ENCODE data around the gene KCNQ4.
A peak's percentile ranks its signal among the peaks of the same experiment; 100 is the strongest.

Gene KCNQ4

GRCh38 chr1:40798366-40799281, 15.0 kb downstream of the KCNQ4 start:
- Histone ChIP-seq H3K36me3 (replicated peaks in 1 of 2; ENCODE audit: control insufficient read depth in 2 of 2, insufficient read depth in 2 of 2, low read length in 2 of 2) (no peaks in the 10 kb centered on the region), H3K14ac (ENCODE audit: low read length) (no peak overlapping the region), H3K23ac (ENCODE audit: low read depth, low read length, poor library complexity) (peak overlapping the region; percentile 6), H4K8ac (ENCODE audit: low read depth, low read length) (no peak overlapping the region), H3K9ac (ENCODE audit: low read depth, low read length, poor library complexity) (no peak overlapping the region), H3K27me3 (ENCODE audit: control insufficient read depth in 3 of 3, insufficient read depth in 3 of 3, low read depth in 1 of 3, low read length in 3 of 3) (peaks cover 0 to 41% (median 0%) of the 10 kb centered on the region in 3 experiments), H3K18ac (ENCODE audit: low read length) (peak overlapping the region; percentile 77), H3K4me2 (ENCODE audit: insufficient read depth, low read length, poor library complexity, severe bottlenecking) (no peak overlapping the region), H2AFZ (ENCODE audit: low read length) (no peak overlapping the region), H2BK12ac (ENCODE audit: low read length) (peak overlapping the region; percentile 89), H4K91ac (ENCODE audit: low read depth, low read length, poor library complexity) (no peak overlapping the region), H2BK15ac (ENCODE audit: low read length) (peak overlapping the region; percentile 75), H2BK120ac (ENCODE audit: low read depth, low read length) (peak overlapping the region; percentile 51), H3K4me3 (ENCODE audit: low read length in 2 of 2) (no peak overlapping the region), H2AK5ac (ENCODE audit: low read depth, low read length) (peak overlapping the region; percentile 95), H3K27ac (replicated peaks; ENCODE audit: low read length) (no peak overlapping the region), H3K4ac (ENCODE audit: low read length) (no peak overlapping the region), H3K4me1 (ENCODE audit: control insufficient read depth in 2 of 2, insufficient read depth in 1 of 2, low read depth in 1 of 2, low read length in 2 of 2) (peaks cover 11 to 35% of the 10 kb centered on the region in 2 donors), H3K79me1 (ENCODE audit: low read depth, low read length) (no peaks in the 10 kb centered on the region), H3K9me3 (replicated peaks in 1 of 2; ENCODE audit: control insufficient read depth in 2 of 2, insufficient read depth in 1 of 2, low read depth in 1 of 2, low read length in 2 of 2) (no peaks in the 10 kb centered on the region), H2BK5ac (ENCODE audit: low read length) (no peak overlapping the region)
- WGBS, 2 donors (ENCODE audit: extremely low coverage in 2 of 2, insufficient read length in 2 of 2, insufficient replicate concordance in 1 of 2) = no CpG with 5 or more reads among the region's 8 CpGs
- DNase-seq (ENCODE audit: low spot score) = no peak

DNA sequence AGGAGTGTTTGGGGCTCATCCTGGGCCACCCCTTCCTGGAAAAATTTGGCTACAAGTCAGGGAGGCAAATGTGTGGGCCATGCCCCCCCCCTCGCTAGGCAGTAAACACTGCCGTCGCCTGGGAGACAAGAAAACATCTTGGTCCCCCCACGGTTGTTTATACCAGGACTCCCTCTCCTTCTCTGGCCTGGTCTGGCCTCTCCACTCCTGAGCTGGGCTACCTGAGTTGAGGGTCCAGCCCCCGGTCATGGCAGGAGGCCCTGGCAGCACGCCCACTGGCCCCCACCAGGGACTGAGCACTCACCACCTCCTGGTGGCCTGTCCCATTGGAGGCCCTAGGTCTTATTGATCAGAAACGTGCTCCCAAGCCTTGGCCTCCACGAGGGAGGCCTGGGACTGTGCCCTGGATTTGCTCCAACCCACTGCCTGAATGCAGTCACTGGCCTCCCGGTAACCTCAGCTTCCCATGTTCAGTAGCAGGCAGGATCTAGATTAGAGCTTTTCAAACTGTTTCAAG, 15.8 kb downstream of the KCNQ4 start:
- H2AFZ ChIP-seq (ENCODE audit: low read length) = no peak overlapping the region
- no peak overlapping the region for H3K23ac ChIP-seq (ENCODE audit: low read depth, low read length, poor library complexity)
- peak overlapping the region; percentile 75 for H2BK15ac ChIP-seq (ENCODE audit: low read length)
- no peak overlapping the region for H4K91ac ChIP-seq (ENCODE audit: low read depth, low read length, poor library complexity)
- H2BK5ac ChIP-seq (ENCODE audit: low read length) = no peak overlapping the region
- no CpG with 5 or more reads among the region's 9 CpGs for WGBS, 2 donors (ENCODE audit: extremely low coverage in 2 of 2, insufficient read length in 2 of 2, insufficient replicate concordance in 1 of 2)
- H2AK5ac ChIP-seq (ENCODE audit: low read depth, low read length) = peak overlapping the region; percentile 95
- peak overlapping the region; percentile 76 for H3K18ac ChIP-seq (ENCODE audit: low read length)
- H3K9me3 ChIP-seq (replicated peaks in 1 of 2; ENCODE audit: control insufficient read depth in 2 of 2, insufficient read depth in 1 of 2, low read depth in 1 of 2, low read length in 2 of 2) = no peaks in the 10 kb centered on the region
- H3K4ac ChIP-seq (ENCODE audit: low read length) = no peak overlapping the region
- H3K27ac ChIP-seq (replicated peaks; ENCODE audit: low read length) = no peak overlapping the region
- H3K79me1 ChIP-seq (ENCODE audit: low read depth, low read length) = no peaks in the 10 kb centered on the region
- no peaks in the 10 kb centered on the region for H3K36me3 ChIP-seq (replicated peaks in 1 of 2; ENCODE audit: control insufficient read depth in 2 of 2, insufficient read depth in 2 of 2, low read length in 2 of 2)
- no peak for DNase-seq (ENCODE audit: low spot score)
- H2BK120ac ChIP-seq (ENCODE audit: low read depth, low read length) = no peak overlapping the region
- no peak overlapping the region for H3K4me2 ChIP-seq (ENCODE audit: insufficient read depth, low read length, poor library complexity, severe bottlenecking)
- peak overlapping the region; percentile 28 for H2BK12ac ChIP-seq (ENCODE audit: low read length)
- H3K27me3 ChIP-seq (ENCODE audit: control insufficient read depth in 3 of 3, insufficient read depth in 3 of 3, low read depth in 1 of 3, low read length in 3 of 3) = peaks cover 0 to 34% (median 0%) of the 10 kb centered on the region in 3 experiments
- H3K9ac ChIP-seq (ENCODE audit: low read depth, low read length, poor library complexity) = no peak overlapping the region
- H3K4me1 ChIP-seq (ENCODE audit: control insufficient read depth in 2 of 2, insufficient read depth in 1 of 2, low read depth in 1 of 2, low read length in 2 of 2) = peaks cover 11 to 38% of the 10 kb centered on the region in 2 donors
- no peak overlapping the region for H4K8ac ChIP-seq (ENCODE audit: low read depth, low read length)
- no peak overlapping the region for H3K4me3 ChIP-seq (ENCODE audit: low read length in 2 of 2)
- H3K14ac ChIP-seq (ENCODE audit: low read length) = peak overlapping the region; percentile 26

- Histone ChIP-seq H3K23ac (ENCODE audit: low read depth, low read length, poor library complexity) (no peak overlapping the region), H3K79me1 (ENCODE audit: low read depth, low read length) (no peaks in the 10 kb centered on the region), H3K4me1 (ENCODE audit: control insufficient read depth in 2 of 2, insufficient read depth in 1 of 2, low read depth in 1 of 2, low read length in 2 of 2) (peaks cover 13 to 39% of the 10 kb centered on the region in 2 donors), H3K4me3 (ENCODE audit: low read length in 2 of 2) (peak overlapping the region in 1 of 2 donors; percentile 8), H4K91ac (ENCODE audit: low read depth, low read length, poor library complexity) (no peak overlapping the region), H4K8ac (ENCODE audit: low read depth, low read length) (peak overlapping the region; percentile 75), H3K4ac (ENCODE audit: low read length) (no peak overlapping the region), H2BK5ac (ENCODE audit: low read length) (no peak overlapping the region), H3K9me3 (replicated peaks in 1 of 2; ENCODE audit: control insufficient read depth in 2 of 2, insufficient read depth in 1 of 2, low read depth in 1 of 2, low read length in 2 of 2) (no peaks in the 10 kb centered on the region), H3K27ac (replicated peaks; ENCODE audit: low read length) (no peak overlapping the region), H2BK120ac (ENCODE audit: low read depth, low read length) (peak overlapping the region; percentile 44), H2BK12ac (ENCODE audit: low read length) (no peak overlapping the region), H3K18ac (ENCODE audit: low read length) (peak overlapping the region; percentile 82), H3K14ac (ENCODE audit: low read length) (no peak overlapping the region), H3K36me3 (replicated peaks in 1 of 2; ENCODE audit: control insufficient read depth in 2 of 2, insufficient read depth in 2 of 2, low read length in 2 of 2) (no peaks in the 10 kb centered on the region), H2AK5ac (ENCODE audit: low read depth, low read length) (peak overlapping the region; percentile 92), H2AFZ (ENCODE audit: low read length) (no peak overlapping the region), H3K27me3 (ENCODE audit: control insufficient read depth in 3 of 3, insufficient read depth in 3 of 3, low read depth in 1 of 3, low read length in 3 of 3) (peaks cover 0 to 39% (median 0%) of the 10 kb centered on the region in 3 experiments), H2BK15ac (ENCODE audit: low read length) (peak overlapping the region; percentile 91), H3K4me2 (ENCODE audit: insufficient read depth, low read length, poor library complexity, severe bottlenecking) (peak overlapping the region; percentile 54), H3K9ac (ENCODE audit: low read depth, low read length, poor library complexity) (no peak overlapping the region)
- no peak for DNase-seq (ENCODE audit: low spot score)
- no CpG with 5 or more reads among the region's 3 CpGs for WGBS, 2 donors (ENCODE audit: extremely low coverage in 2 of 2, insufficient read length in 2 of 2, insufficient replicate concordance in 1 of 2)
Observed at GRCh38 chr1:40801742-40802077, 18.1 kb downstream of the KCNQ4 start.

GRCh38 chr1:40802078-40802741, 18.6 kb downstream of the KCNQ4 start:
- Histone ChIP-seq H3K23ac (ENCODE audit: low read depth, low read length, poor library complexity) (no peak overlapping the region), H4K8ac (ENCODE audit: low read depth, low read length) (no peak overlapping the region), H3K4me3 (ENCODE audit: low read length in 2 of 2) (peak overlapping the region; percentile 8 to 66)

More at GRCh38 chr1:40802078-40802741, 18.6 kb downstream of the KCNQ4 start:
- peak overlapping the region; percentile 77 for H3K18ac ChIP-seq (ENCODE audit: low read length)
- peak overlapping the region; percentile 75 for H3K9ac ChIP-seq (ENCODE audit: low read depth, low read length, poor library complexity)
- peak; percentile 89 for DNase-seq (ENCODE audit: low spot score)
- WGBS, 2 donors (ENCODE audit: extremely low coverage in 2 of 2, insufficient read length in 2 of 2, insufficient replicate concordance in 1 of 2) = no CpG with 5 or more reads among the region's 56 CpGs
- peaks cover 16 to 41% of the 10 kb centered on the region in 2 donors for H3K4me1 ChIP-seq (ENCODE audit: control insufficient read depth in 2 of 2, insufficient read depth in 1 of 2, low read depth in 1 of 2, low read length in 2 of 2)
- no peaks in the 10 kb centered on the region for H3K79me1 ChIP-seq (ENCODE audit: low read depth, low read length)
- no peaks in the 10 kb centered on the region for H3K36me3 ChIP-seq (replicated peaks in 1 of 2; ENCODE audit: control insufficient read depth in 2 of 2, insufficient read depth in 2 of 2, low read length in 2 of 2)
- peak overlapping the region; percentile 39 for H2BK15ac ChIP-seq (ENCODE audit: low read length)
- no peak overlapping the region for H3K4ac ChIP-seq (ENCODE audit: low read length)
- H3K4me2 ChIP-seq (ENCODE audit: insufficient read depth, low read length, poor library complexity, severe bottlenecking) = peak overlapping the region; percentile 54
- H2BK5ac ChIP-seq (ENCODE audit: low read length) = no peak overlapping the region
- peak overlapping the region; percentile 38 for H3K27ac ChIP-seq (replicated peaks; ENCODE audit: low read length)
- no peaks in the 10 kb centered on the region for H3K9me3 ChIP-seq (replicated peaks in 1 of 2; ENCODE audit: control insufficient read depth in 2 of 2, insufficient read depth in 1 of 2, low read depth in 1 of 2, low read length in 2 of 2)
- H4K91ac ChIP-seq (ENCODE audit: low read depth, low read length, poor library complexity) = no peak overlapping the region
- H3K27me3 ChIP-seq (ENCODE audit: control insufficient read depth in 3 of 3, insufficient read depth in 3 of 3, low read depth in 1 of 3, low read length in 3 of 3) = peaks cover 0 to 37% (median 0%) of the 10 kb centered on the region in 3 experiments
- H2BK12ac ChIP-seq (ENCODE audit: low read length) = no peak overlapping the region
- H2AK5ac ChIP-seq (ENCODE audit: low read depth, low read length) = no peak overlapping the region
- H3K14ac ChIP-seq (ENCODE audit: low read length) = no peak overlapping the region
- H2BK120ac ChIP-seq (ENCODE audit: low read depth, low read length) = no peak overlapping the region
- H2AFZ ChIP-seq (ENCODE audit: low read length) = peak overlapping the region; percentile 27

Measured in neuronal stem cell (in vitro differentiated cells).